ENCODE results near the gene CEP170B. TPM values are rescaled to one million over a fixed set of nuclear protein-coding genes. Genes with fewer than 3 reads are reported as not detected.

CEP170B gene
- total and polyA plus RNA-seq, 12 donors: 2.4 to 29.4 (median 18.3) TPM

DNA sequence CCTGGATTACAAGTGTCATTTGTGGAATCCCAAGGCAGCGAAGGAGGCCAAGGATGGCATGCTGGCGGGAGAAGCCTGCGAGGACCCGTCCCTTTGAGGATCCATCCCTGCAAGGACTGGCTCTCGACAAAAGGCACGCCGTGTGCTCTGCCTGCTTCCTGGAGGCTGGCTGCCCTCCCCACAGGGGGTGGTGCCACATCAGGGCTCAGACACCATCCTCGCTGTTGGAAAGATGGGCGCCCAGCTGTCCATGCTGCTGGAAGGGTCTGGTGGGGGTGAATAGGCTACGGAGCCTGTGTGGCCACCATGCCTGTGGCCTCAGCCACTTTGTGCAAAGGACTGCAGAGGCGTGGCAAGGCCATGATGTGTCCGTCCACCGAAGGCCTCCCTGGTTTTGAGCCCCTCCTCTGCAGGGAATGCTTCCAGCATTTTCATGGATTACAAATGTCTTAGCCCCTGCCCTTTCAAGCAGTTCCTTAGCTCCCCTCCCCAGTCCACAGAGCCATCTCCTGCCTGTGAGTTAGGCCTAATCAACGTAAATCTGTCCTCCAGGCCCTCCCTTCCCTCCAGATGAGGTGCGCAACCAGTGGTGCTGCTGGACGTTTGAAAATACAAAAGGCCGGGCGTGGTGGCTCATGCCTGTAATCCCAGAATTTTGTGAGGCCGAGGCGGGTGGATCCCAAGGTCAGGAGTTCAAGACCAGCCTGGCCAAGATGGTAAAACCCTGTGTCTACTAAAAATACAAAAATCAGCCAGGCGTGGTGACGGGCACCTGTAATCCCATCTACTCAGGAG lies 42.0 kb upstream of the CEP170B start:
- Histone ChIP-seq H3K36me3 (replicated peaks in 1 of 2) (no peaks in the 10 kb centered on the region), H3K4me1 (replicated peaks in 1 of 2) (peaks cover 14 to 17% of the 10 kb centered on the region in 2 donors), H3K4me3 (no peak overlapping the region), H3K27ac (no peak overlapping the region), H3K27me3 (no peaks in the 10 kb centered on the region), H3K9me3 (replicated peaks in 1 of 3) (no peaks in the 10 kb centered on the region)
- TF ChIP-seq POLR2A (IDR thresholded peaks at IDR 0.05): no peak
- TF ChIP-seq, protein P1, sequence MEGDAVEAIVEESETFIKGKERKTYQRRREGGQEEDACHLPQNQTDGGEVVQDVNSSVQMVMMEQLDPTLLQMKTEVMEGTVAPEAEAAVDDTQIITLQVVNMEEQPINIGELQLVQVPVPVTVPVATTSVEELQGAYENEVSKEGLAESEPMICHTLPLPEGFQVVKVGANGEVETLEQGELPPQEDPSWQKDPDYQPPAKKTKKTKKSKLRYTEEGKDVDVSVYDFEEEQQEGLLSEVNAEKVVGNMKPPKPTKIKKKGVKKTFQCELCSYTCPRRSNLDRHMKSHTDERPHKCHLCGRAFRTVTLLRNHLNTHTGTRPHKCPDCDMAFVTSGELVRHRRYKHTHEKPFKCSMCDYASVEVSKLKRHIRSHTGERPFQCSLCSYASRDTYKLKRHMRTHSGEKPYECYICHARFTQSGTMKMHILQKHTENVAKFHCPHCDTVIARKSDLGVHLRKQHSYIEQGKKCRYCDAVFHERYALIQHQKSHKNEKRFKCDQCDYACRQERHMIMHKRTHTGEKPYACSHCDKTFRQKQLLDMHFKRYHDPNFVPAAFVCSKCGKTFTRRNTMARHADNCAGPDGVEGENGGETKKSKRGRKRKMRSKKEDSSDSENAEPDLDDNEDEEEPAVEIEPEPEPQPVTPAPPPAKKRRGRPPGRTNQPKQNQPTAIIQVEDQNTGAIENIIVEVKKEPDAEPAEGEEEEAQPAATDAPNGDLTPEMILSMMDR (IDR thresholded peaks at IDR 0.05): no peak
- peak in 2 of 7 donors; percentile 11 to 45 for DNase-seq
- 75 to 89% (median 82%) methylated on average over 17 to 22 of the region's 22 CpGs for WGBS, 4 donors
- intact Hi-C loops (cut with DNase I): loop anchor here (5.0 kb wide), 1 partner anchor 51 kb away; no protein-coding TSS in a partner anchor

DNA sequence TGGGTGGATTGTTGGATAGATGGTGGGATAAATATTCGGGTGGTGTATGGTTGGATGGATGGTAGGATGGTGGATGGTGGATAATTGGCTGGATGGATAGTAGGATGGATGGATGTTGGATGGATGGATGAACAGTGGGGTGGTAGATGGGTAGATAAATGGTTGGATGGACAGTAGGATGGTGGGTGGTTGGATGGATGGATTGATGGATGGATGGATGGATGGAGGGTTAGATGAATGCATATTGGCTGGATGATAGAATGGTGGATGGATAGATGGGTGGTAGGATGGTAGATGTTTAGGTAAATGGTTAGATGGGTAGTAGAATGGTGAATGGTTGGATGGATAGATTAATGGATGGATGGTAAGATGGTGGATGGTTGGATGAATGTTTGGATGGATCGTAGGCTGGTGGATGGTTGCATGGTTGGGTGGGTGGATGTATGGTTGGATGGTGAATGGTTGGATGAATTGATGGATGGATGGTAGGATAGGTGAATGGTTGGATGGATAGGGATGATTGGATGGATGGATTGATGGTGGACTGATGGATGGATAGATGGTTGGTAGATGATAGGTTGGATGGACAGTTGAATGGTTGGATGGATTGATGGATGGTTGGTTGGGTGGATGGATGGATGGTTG lies 40.6 kb upstream of the CEP170B start:
- no peak for DNase-seq
- H3K4me3 ChIP-seq: no peak overlapping the region
- TF ChIP-seq, protein P1 (IDR thresholded peaks at IDR 0.05): no peak
- TF ChIP-seq POLR2A (IDR thresholded peaks at IDR 0.05): no peak
- H3K9me3 ChIP-seq (replicated peaks in 1 of 3): no peaks in the 10 kb centered on the region
- no peaks in the 10 kb centered on the region for H3K27me3 ChIP-seq
- no peaks in the 10 kb centered on the region for H3K36me3 ChIP-seq (replicated peaks in 1 of 2)
- no peak overlapping the region for H3K27ac ChIP-seq
- peaks cover 14 to 17% of the 10 kb centered on the region in 2 donors for H3K4me1 ChIP-seq (replicated peaks in 1 of 2)
- WGBS, 4 donors: 93 to 99% (median 95%) methylated on average over 2 of the region's 2 CpGs
- intact Hi-C loops (cut with DNase I): loop anchor here (5.0 kb wide), 1 partner anchor 52 kb away; no protein-coding TSS in a partner anchor

DNA sequence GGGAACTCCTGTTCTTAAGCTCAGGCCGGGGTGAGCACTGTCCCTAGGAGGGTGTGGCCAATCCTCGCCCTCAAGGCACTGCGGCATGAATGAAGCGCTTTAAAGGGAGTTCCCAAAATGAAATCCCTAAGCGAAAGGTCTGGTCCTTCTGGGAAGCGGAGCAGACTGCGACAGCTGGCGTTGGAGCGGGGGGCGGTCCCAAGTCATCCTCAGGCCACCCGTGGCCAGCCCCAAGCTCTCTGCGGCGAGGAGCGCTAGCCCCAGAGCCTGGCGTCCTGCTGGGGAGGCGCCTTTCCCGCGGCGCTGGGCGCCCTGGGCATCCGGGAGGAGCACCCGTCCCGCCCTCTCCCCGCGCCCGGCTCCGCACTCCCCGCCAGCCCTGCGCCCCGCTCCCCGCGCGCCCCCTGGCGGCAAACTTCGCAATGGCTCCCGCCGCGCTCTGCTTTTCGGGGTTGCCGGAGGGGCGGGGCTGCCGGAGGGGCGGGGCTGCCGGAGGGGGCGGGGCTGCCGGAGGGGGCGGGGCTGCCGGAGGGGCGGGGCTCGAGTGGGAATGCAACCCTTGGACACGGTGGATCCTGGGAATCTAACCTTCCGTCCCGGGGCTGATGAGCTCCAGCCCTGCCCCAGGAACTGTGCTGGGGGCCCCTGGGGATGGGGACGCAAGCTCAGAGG lies 38.7 kb upstream of the CEP170B start:
- no peaks in the 10 kb centered on the region for H3K9me3 ChIP-seq (replicated peaks in 1 of 3)
- peak overlapping the region in 2 of 5 donors; percentile 54 to 64 for H3K27ac ChIP-seq
- no peaks in the 10 kb centered on the region for H3K27me3 ChIP-seq
- peaks cover 14 to 17% of the 10 kb centered on the region in 2 donors for H3K4me1 ChIP-seq (replicated peaks in 1 of 2)
- DNase-seq: peak; percentile 84 to 94 (median 90)
- intact Hi-C loops (cut with DNase I): no loop called here
- TF ChIP-seq, protein P1 (IDR thresholded peaks at IDR 0.05): peak; percentile 39 to 88 (median 71)
- no peak for TF ChIP-seq POLR2A (IDR thresholded peaks at IDR 0.05)
- 0 to 1% (median 1%) methylated on average over 13 to 50 of the region's 54 CpGs for WGBS, 4 donors
- no peaks in the 10 kb centered on the region for H3K36me3 ChIP-seq (replicated peaks in 1 of 2)
- H3K4me3 ChIP-seq: peak overlapping the region in 2 of 4 donors; percentile 29 to 68

DNA sequence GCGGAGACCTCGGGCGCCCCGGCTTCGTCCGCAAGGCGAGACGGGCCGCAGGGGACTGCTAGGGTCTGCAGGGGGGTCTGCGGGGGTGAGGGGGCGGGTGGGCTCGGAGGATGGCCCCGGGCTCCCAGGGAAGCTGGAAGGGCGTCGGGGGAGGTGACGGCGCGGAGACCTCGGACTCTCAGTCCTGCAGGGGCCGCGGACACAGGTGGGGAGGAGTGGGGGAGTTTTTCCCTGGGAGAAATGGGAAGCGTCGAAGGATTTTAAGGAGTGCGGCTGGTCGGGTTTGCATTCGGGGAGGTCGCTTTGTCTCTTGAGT lies 38.2 kb upstream of the CEP170B start:
- intact Hi-C loops (cut with DNase I): no loop called here
- peak overlapping the region in 1 of 5 donors; percentile 12 for H3K27ac ChIP-seq
- no peak for DNase-seq
- no peaks in the 10 kb centered on the region for H3K9me3 ChIP-seq (replicated peaks in 1 of 3)
- peak overlapping the region in 1 of 4 donors; percentile 68 for H3K4me3 ChIP-seq
- TF ChIP-seq, protein P1 (IDR thresholded peaks at IDR 0.05): no peak
- no peak for TF ChIP-seq POLR2A (IDR thresholded peaks at IDR 0.05)
- 0 to 3% (median 2%) methylated on average over 13 to 27 of the region's 27 CpGs for WGBS, 4 donors
- no peaks in the 10 kb centered on the region for H3K36me3 ChIP-seq (replicated peaks in 1 of 2)
- no peaks in the 10 kb centered on the region for H3K27me3 ChIP-seq
- peaks cover 14 to 17% of the 10 kb centered on the region in 2 donors for H3K4me1 ChIP-seq (replicated peaks in 1 of 2)
